Adipose tissue (tissue), 3 donors: ENCODE data around the gene ANKS3. TPM values are rescaled to one million over a fixed set of nuclear protein-coding genes. Genes with fewer than 3 reads are reported as not detected.

Source experiments
- H3K27ac ChIP-seq: one replicate; pipeline ENCODE4 v1.5.1; 2013; ENCODE audit warnings: low read depth, low read length
- WGBS, 3 donors: extraction: QIAGEN DNeasy Blood & Tissue Kit; methylation state at CpG; one replicate each; pipeline ENCODE4 v1.1.7; 2013; 5-methylcytosine and 5-hydroxymethylcytosine counted together
- polyA plus RNA-seq, 3 donors: library from polyadenylated mRNA; stranded (reverse); fragments of 200-250 nt; gene quantifications; one replicate each; pipeline ENCODE4 v1.2.3, GENCODE V29; 2013
- donor health status: healthy with polysubstance abuse.
- donor health status: Bipolar disorder and iron deficiency.
- donor health status: healthy.

ANKS3 gene
- polyA plus RNA-seq, 3 donors, result 10.6 to 19.1 (median 11.4) TPM

- WGBS, 3 donors, result 81 to 92% (median 88%) methylated on average over 33 of the region's 33 CpGs
- H3K27ac ChIP-seq, result no peak overlapping the region
Observed at GRCh38 chr16:4700997-4701743, 32.9 kb downstream of the ANKS3 start.

- WGBS, 3 donors, result 94 to 95% (median 94%) methylated on average over 13 of the region's 13 CpGs
- H3K27ac ChIP-seq, result no peak overlapping the region
Observed at GRCh38 chr16:4700380-4700996, 33.6 kb downstream of the ANKS3 start.

GRCh38 chr16:4699046-4699556 is 35.0 kb downstream of the ANKS3 start:
- H3K27ac ChIP-seq, result no peak overlapping the region
- 90 to 95% (median 90%) methylated on average over 19 of the region's 19 CpGs for WGBS, 3 donors

- WGBS, 3 donors, result 90 to 94% (median 92%) methylated on average over 32 to 36 of the region's 36 CpGs
Observed at GRCh38 chr16:4698321-4699045, 35.6 kb downstream of the ANKS3 start.

GRCh38 chr16:4697848-4698291 is 36.2 kb downstream of the ANKS3 start:
- H3K27ac ChIP-seq, result no peak overlapping the region
- WGBS, 3 donors, result 79 to 85% (median 83%) methylated on average over 9 of the region's 9 CpGs

More at GRCh38 chr16:4698321-4699045, 35.6 kb downstream of the ANKS3 start:
- no peak overlapping the region for H3K27ac ChIP-seq

- H3K27ac ChIP-seq, result no peak overlapping the region
- WGBS, 3 donors, result 58 to 83% (median 83%) methylated on average over 33 of the region's 33 CpGs
Observed at GRCh38 chr16:4696905-4697847, 36.9 kb downstream of the ANKS3 start.

- H3K27ac ChIP-seq, result no peak overlapping the region
- 51 to 61% (median 61%) methylated on average over 19 of the region's 19 CpGs for WGBS, 3 donors
Observed at GRCh38 chr16:4696172-4696904, 37.7 kb downstream of the ANKS3 start.

GRCh38 chr16:4695473-4696171 is 38.4 kb downstream of the ANKS3 start:
- H3K27ac ChIP-seq, result no peak overlapping the region

GRCh38 chr16:4694642-4695451 is 39.2 kb downstream of the ANKS3 start:
- WGBS, 3 donors, result 49 to 57% (median 54%) methylated on average over 23 to 26 of the region's 26 CpGs
- H3K27ac ChIP-seq, result no peak overlapping the region

More at GRCh38 chr16:4695473-4696171, 38.4 kb downstream of the ANKS3 start:
- WGBS, 3 donors, result 60 to 67% (median 60%) methylated on average over 12 of the region's 12 CpGs

GRCh38 chr16:4693956-4694641 is 40.0 kb downstream of the ANKS3 start:
- H3K27ac ChIP-seq, result no peak overlapping the region
- WGBS, 3 donors, result 1 to 2% (median 1%) methylated on average over 42 to 54 of the region's 54 CpGs

- 0 to 1% (median 1%) methylated on average over 52 to 91 of the region's 91 CpGs for WGBS, 3 donors
- no peak within 1 kb of the TSS for H3K27ac ChIP-seq
Observed at GRCh38 chr16:4693296-4693955, 40.6 kb downstream of the ANKS3 start, which contains the start of gene NUDT16L1. NUDT16L1 (plus strand) TSS chr16:4693562; CDS start chr16:4693727, 165 bp downstream.

- WGBS, 3 donors, result 18 to 26% (median 20%) methylated on average over 30 to 31 of the region's 31 CpGs
- H3K27ac ChIP-seq, result no peak overlapping the region
Observed at GRCh38 chr16:4692460-4693295, 41.4 kb downstream of the ANKS3 start.

- no peak overlapping the region for H3K27ac ChIP-seq
- WGBS, 3 donors, result 73 to 81% (median 78%) methylated on average over 20 of the region's 20 CpGs
Observed at GRCh38 chr16:4691666-4692412, 42.2 kb downstream of the ANKS3 start.
